HCT116 (cell line): ENCODE measurements around the gene SYNJ2. TPM values are rescaled to one million over a fixed set of nuclear protein-coding genes. Genes with fewer than 3 reads are reported as not detected.

Experiments used
- ATAC-seq: fragments of 200-7000 bp; cut with Tn5 transposase; 2 replicates; pipeline ENCODE4 v1.9.1; 2020; ENCODE audit warnings: mild to moderate bottlenecking, moderate library complexity
- BruUV-seq: library from RNA; stranded (reverse); fragments of 400-500 nt; replicated peaks from 2 replicates; lab custom pipeline; 2021; lab: Mats Ljungman, UMichigan
- CTCF ChIA-PET: fragments of 300-600 bp; sonication (Branson Sonifier 250); formaldehyde crosslinking; loops from one replicate; lab custom pipeline; 2021; ENCODE audit warnings: antibody characterized with exemption; lab: Charles Lee
- POLR2A ChIA-PET: fragments of 300-600, 350-600 bp; sonication (Branson Sonifier 250); formaldehyde crosslinking; loops from one replicate; lab custom pipeline; 2021; ENCODE audit warnings: antibody characterized with exemption; lab: Charles Lee
- RAD21 ChIA-PET, 2 experiments: fragments of 300-600 bp; sonication (Branson Sonifier 250); formaldehyde crosslinking; loops; one replicate each; lab custom pipeline; 2023; ENCODE audit warnings: low total read pairs in 2 of 2; ENCODE audit not compliant: uncharacterized antibody in 2 of 2, unreplicated experiment in 2 of 2, low non-redundant PET in 1 of 2; lab: Charles Lee
- DNase-seq: peaks from one replicate; pipeline ENCODE4 v3.0.0-alpha.2; 2010; ENCODE audit warnings: low read depth, low spot score
- H2AFZ ChIP-seq: fragments of 200-600 bp; shearing (Covaris generic), sonication (generic); 2 replicates; pipeline ENCODE4 v1.6.1; 2017; ENCODE audit warnings: low read depth, mixed run types, mixed read lengths, antibody characterized with exemption, low read length; ENCODE audit not compliant: poor library complexity, severe bottlenecking
- H3K27ac ChIP-seq: 2 replicates; pipeline ENCODE4 v1.5.1; 2012; ENCODE audit warnings: low read depth, low read length
- H3K27me3 ChIP-seq: fragments of 200-600 bp; sonication (generic); 2 replicates; pipeline ENCODE4 v1.6.1; 2016; ENCODE audit warnings: mixed run types, low read length, mixed read lengths; ENCODE audit not compliant: insufficient read depth
- H3K36me3 ChIP-seq, 2 experiments: fragments of 200-500 bp in 1 of 2; fragments of 200-600 bp in 1 of 2; sonication (Bioruptor generic) in 1 of 2; sonication (generic) in 1 of 2; 2 replicates each; pipeline versions ENCODE4 v1.5.1 to v1.6.1; 2014 to 2016; ENCODE audit warnings: low read length in 2 of 2, inconsistent platforms in 1 of 2, mixed read lengths in 1 of 2, mixed run types in 1 of 2; ENCODE audit not compliant: insufficient read depth in 2 of 2, control insufficient read depth in 1 of 2
- H3K4me1 ChIP-seq, 2 experiments: fragments of 200-600 bp in 1 of 2; sonication (generic) in 1 of 2; 2 replicates each; pipeline versions ENCODE4 v1.5.1 to v1.6.1; 2012 to 2017; ENCODE audit warnings: low read length in 2 of 2, inconsistent platforms in 1 of 2, mild to moderate bottlenecking in 1 of 2, mixed read lengths in 1 of 2, mixed run types in 1 of 2, moderate library complexity in 1 of 2; ENCODE audit not compliant: insufficient read depth in 2 of 2, control insufficient read depth in 1 of 2
- H3K4me2 ChIP-seq: fragments of 200-600 bp; sonication (generic); 2 replicates; pipeline ENCODE4 v1.6.1; 2017; ENCODE audit warnings: mixed run types, low read length, mixed read lengths
- H3K4me3 ChIP-seq, 2 experiments: fragments of 200-600 bp in 1 of 2; sonication (generic) in 1 of 2; replicated peaks in 1 of 2; 2 replicates each; pipeline ENCODE4 v1.5.1; 2011 to 2016; ENCODE audit warnings: low read length in 2 of 2, control low read depth in 1 of 2, low read depth in 1 of 2, mild to moderate bottlenecking in 1 of 2, mixed read lengths in 1 of 2, mixed run types in 1 of 2
- H3K79me2 ChIP-seq: fragments of 200-600 bp; sonication (generic); 2 replicates; pipeline ENCODE4 v1.6.1; 2017; ENCODE audit warnings: mild to moderate bottlenecking, mixed run types, low read length, moderate library complexity, mixed read lengths; ENCODE audit not compliant: insufficient read depth
- H3K9ac ChIP-seq: fragments of 200-600 bp; sonication (generic); 2 replicates; pipeline ENCODE4 v1.6.1; 2016; ENCODE audit warnings: low read length, mixed read lengths
- H3K9me2 ChIP-seq: fragments of 200-600 bp; sonication (generic), shearing (Covaris generic); 2 replicates; pipeline ENCODE4 v1.6.1; 2017; ENCODE audit warnings: mixed run types, mild to moderate bottlenecking, moderate library complexity; ENCODE audit not compliant: insufficient read depth
- H3K9me3 ChIP-seq, 2 experiments: fragments of 200-500 bp in 1 of 2; fragments of 200-600 bp in 1 of 2; sonication (Bioruptor generic) in 1 of 2; sonication (generic) in 1 of 2; 2 replicates each; pipeline ENCODE4 v1.6.1; 2014 to 2017; ENCODE audit warnings: low read length in 2 of 2, mixed read lengths in 2 of 2, inconsistent platforms in 1 of 2, low read depth in 1 of 2, mild to moderate bottlenecking in 1 of 2, mixed run types in 1 of 2, moderate library complexity in 1 of 2; ENCODE audit not compliant: control insufficient read depth in 1 of 2, insufficient read depth in 1 of 2
- H4K20me1 ChIP-seq: fragments of 200-600 bp; sonication (generic), shearing (Covaris generic); 2 replicates; pipeline ENCODE4 v1.6.1; 2017; ENCODE audit warnings: mixed run types, mild to moderate bottlenecking, moderate library complexity; ENCODE audit not compliant: insufficient read depth
- CEBPB ChIP-seq: IDR thresholded peaks from 2 replicates; pipeline ENCODE4 v1.6.1; 2012; ENCODE audit warnings: low read depth
- CTCF ChIP-seq, 3 experiments: fragments of 200-600 bp in 1 of 3; sonication (generic) in 1 of 3; IDR thresholded peaks in 2 of 3; conservative IDR thresholded peaks in 1 of 3; 2 replicates each; pipeline ENCODE4 v1.5.1; 2012 to 2017; ENCODE audit warnings: low read depth in 2 of 3, low read length in 2 of 3, antibody characterized with exemption in 1 of 3, borderline replicate concordance in 1 of 3, control low read depth in 1 of 3, mild to moderate bottlenecking in 1 of 3, mixed read lengths in 1 of 3, mixed run types in 1 of 3, moderate library complexity in 1 of 3; ENCODE audit not compliant: insufficient read depth in 1 of 3
- FOSL1 ChIP-seq: IDR thresholded peaks from 2 replicates; pipeline ENCODE4 v1.6.1; 2012; ENCODE audit warnings: low read depth
- JUND ChIP-seq: IDR thresholded peaks from 2 replicates; pipeline ENCODE4 v1.6.1; 2012
- SIN3A ChIP-seq: IDR thresholded peaks from 2 replicates; pipeline ENCODE4 v1.6.1; 2012; ENCODE audit warnings: low read depth
- TCF7L2 ChIP-seq: IDR thresholded peaks from 2 replicates; pipeline ENCODE4 v1.7.0; 2011; ENCODE audit warnings: borderline replicate concordance, inconsistent platforms; ENCODE audit not compliant: insufficient read depth, insufficient read length; ENCODE audit errors: extremely low read depth
- YY1 ChIP-seq: IDR thresholded peaks from 2 replicates; pipeline ENCODE4 v1.6.1; 2011; ENCODE audit warnings: low read length, low read depth, moderate library complexity, mild to moderate bottlenecking; ENCODE audit not compliant: insufficient replicate concordance; ENCODE audit errors: extremely low read depth
- intact Hi-C: fragments of 100-400 bp; cut with micrococcal nuclease; formaldehyde crosslinking; loops from 2 replicates; pipeline ENCODE4 v1.10.0; 2022
- total RNA-seq: library from RNA; stranded (reverse); gene quantifications from one replicate; pipeline ENCODE4 v1.2.1, GENCODE V29; 2021; ENCODE audit not compliant: unreplicated experiment

Gene SYNJ2
- total RNA-seq, 1 experiment from 2014 or later, result 23.9 TPM

GRCh38 chr6:158009114-158009891 lies 27.6 kb downstream of the SYNJ2 start:
- RAD21 ChIA-PET, result no interaction called here
- no peak for DNase-seq

More at GRCh38 chr6:158009114-158009891, 27.6 kb downstream of the SYNJ2 start:
- peaks cover 61% of the 10 kb centered on the region for H3K79me2 ChIP-seq
- no peaks in the 10 kb centered on the region for H3K36me3 ChIP-seq
- ATAC-seq, result no peak
- H3K9me2 ChIP-seq, result no peaks in the 10 kb centered on the region
- H3K4me2 ChIP-seq, result no peak overlapping the region
- intact Hi-C loops, result no loop called here
- ChIA-PET CTCF (no interaction called here), POLR2A (no interaction called here)
- no peaks in the 10 kb centered on the region for H4K20me1 ChIP-seq
- no peak for TF ChIP-seq SIN3A
- no peak for TF ChIP-seq YY1
- no peak for TF ChIP-seq JUND
- TF ChIP-seq CTCF (IDR thresholded peaks at IDR 0.05 in 2 of 3, conservative IDR thresholded peaks at IDR 0.05 in 1 of 3; ENCODE audit: borderline replicate concordance in 1 of 3, insufficient read depth in 1 of 3, low read depth in 2 of 3, low read length in 2 of 3), result no peak
- TF ChIP-seq FOSL1, result no peak
- TF ChIP-seq CEBPB, result no peak
- TF ChIP-seq TCF7L2, result no peak
- H3K9ac ChIP-seq, result no peak overlapping the region
- H3K27me3 ChIP-seq, result no peaks in the 10 kb centered on the region
- peaks cover 8 to 16% of the 10 kb centered on the region in 2 experiments for H3K4me1 ChIP-seq
- no peak overlapping the region for H2AFZ ChIP-seq
- no peak overlapping the region for H3K4me3 ChIP-seq
- no peak overlapping the region for H3K27ac ChIP-seq
- H3K9me3 ChIP-seq, result no peaks in the 10 kb centered on the region
- BruUV-seq, result no TSS peak
